Epithelial cell of esophagus (primary cell): Measurements from ENCODE around the gene TMEM202.
"Not testable (repeated sequence)": the region's sequence is repeated elsewhere in the genome, so short reads cannot be mapped to it uniquely, and the experiment has no call there.

Source experiments
- DNase-seq: peaks from one replicate; pipeline ENCODE4 v3.0.0; 2010; ENCODE audit warnings: low read depth
- H3K4me3 ChIP-seq: 2 replicates; pipeline ENCODE4 v1.5.1; 2011; ENCODE audit warnings: mild to moderate bottlenecking, low read length, control low read depth
- CTCF ChIP-seq: IDR thresholded peaks from 2 replicates; pipeline ENCODE4 v1.5.1; 2011; ENCODE audit warnings: low read depth, mild to moderate bottlenecking, low read length, control low read depth, inconsistent platforms; ENCODE audit not compliant: insufficient read depth; ENCODE audit errors: missing control alignments

The TMEM202 gene

GRCh38 chr15:72379856-72380430 lies 18.2 kb upstream of the TMEM202 start:
- no peak for DNase-seq
- TF ChIP-seq CTCF: no peak

GRCh38 chr15:72380743-72381142 lies 17.4 kb upstream of the TMEM202 start:
- TF ChIP-seq CTCF: no peak

More at GRCh38 chr15:72379856-72380430, 18.2 kb upstream of the TMEM202 start:
- no peak overlapping the region for H3K4me3 ChIP-seq

GRCh38 chr15:72382146-72382545 lies 16.0 kb upstream of the TMEM202 start:
- no peak overlapping the region for H3K4me3 ChIP-seq
- no peak for DNase-seq
- no peak for TF ChIP-seq CTCF

More at GRCh38 chr15:72380743-72381142, 17.4 kb upstream of the TMEM202 start:
- no peak for DNase-seq
- no peak overlapping the region for H3K4me3 ChIP-seq

GRCh38 chr15:72387741-72388140 lies 10.4 kb upstream of the TMEM202 start:
- no peak overlapping the region for H3K4me3 ChIP-seq
- TF ChIP-seq CTCF: no peak
- DNase-seq: no peak

GRCh38 chr15:72389231-72389630 lies 8.9 kb upstream of the TMEM202 start:
- DNase-seq: no peak
- no peak for TF ChIP-seq CTCF
- H3K4me3 ChIP-seq: no peak overlapping the region

GRCh38 chr15:72396331-72396730 lies 1.8 kb upstream of the TMEM202 start:
- DNase-seq, H3K4me3 ChIP-seq: not testable (repeated sequence)

- no peak for DNase-seq
- H3K4me3 ChIP-seq: no peak overlapping the region
- TF ChIP-seq CTCF: no peak
Observed at GRCh38 chr15:72398648-72399047, 543 bp downstream of the TMEM202 start.
